ENCODE data around the gene TIMP4. TPM values are rescaled to one million over a fixed set of nuclear protein-coding genes. Genes with fewer than 3 reads are reported as not detected.

The TIMP4 gene
- total RNA-seq, 1 experiment from 2014 or later: 8.4 TPM

DNA sequence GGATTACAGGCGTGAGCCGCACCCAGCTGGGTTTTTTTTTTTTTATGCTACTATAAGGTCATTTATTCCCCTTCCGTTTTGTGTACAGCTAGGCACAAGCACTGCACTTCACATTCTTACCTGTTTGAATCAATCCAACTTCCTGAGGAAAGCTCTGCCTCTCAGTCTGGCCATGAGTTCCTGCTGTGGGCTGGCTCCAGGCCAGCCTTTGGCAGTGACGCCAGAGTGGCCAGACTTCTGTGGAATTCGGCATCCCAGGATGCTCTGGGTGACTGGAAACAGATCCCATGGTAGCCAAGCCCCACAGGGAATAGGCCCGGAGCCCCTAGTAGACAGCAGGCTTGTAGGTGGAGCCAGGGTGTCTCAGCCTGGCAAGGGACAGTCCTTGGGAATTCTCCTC is 21.5 kb upstream of the TIMP4 start:
- Histone ChIP-seq H3K14ac (ENCODE audit: insufficient read depth, low read length) (no peak overlapping the region; the same call in 1 of the 2 replicates), H3K9me3 (ENCODE audit: control insufficient read depth, low read depth, low read length) (no peaks in the 10 kb centered on the region), H2BK12ac (ENCODE audit: insufficient read length, low read depth, low read length) (no peak overlapping the region), H3K23me2 (ENCODE audit: insufficient read length, low read depth, low read length, poor library complexity, severe bottlenecking) (no peaks in the 10 kb centered on the region), H3T11ph (ENCODE audit: low read length) (no peak overlapping the region), H3K4ac (ENCODE audit: low read depth, low read length) (no peak overlapping the region), H4K5ac (ENCODE audit: insufficient read length, low read depth, low read length) (no peak overlapping the region), H4K20me1 (ENCODE audit: control insufficient read depth, insufficient read depth, insufficient read length) (no peaks in the 10 kb centered on the region), H3K27ac (ENCODE audit: insufficient read length, low read depth, low read length) (no peak overlapping the region), H2BK5ac (ENCODE audit: insufficient read length, low read length) (no peak overlapping the region), H4K8ac (replicated peaks; ENCODE audit: insufficient read length, low read depth, low read length) (no peak overlapping the region), H3K79me1 (ENCODE audit: insufficient read depth, low read depth, low read length, poor library complexity, severe bottlenecking) (no peaks in the 10 kb centered on the region), H2BK15ac (ENCODE audit: low read depth, low read length) (no peak overlapping the region), H4K91ac (ENCODE audit: insufficient read length, low read depth, low read length) (no peak overlapping the region), H3K4me1 (ENCODE audit: insufficient read depth, low read length) (no peaks in the 10 kb centered on the region), H3K18ac (ENCODE audit: insufficient read length, low read depth, low read length) (no peak overlapping the region), H2AFZ (ENCODE audit: low read length) (no peak overlapping the region), H3K56ac (ENCODE audit: insufficient read length, low read depth, low read length) (no peak overlapping the region), H2BK20ac (ENCODE audit: low read depth, low read length, poor library complexity, severe bottlenecking) (no peak overlapping the region), H3K9ac (ENCODE audit: extremely low read depth, insufficient read length, low read length) (no peak overlapping the region), H3K23ac (ENCODE audit: insufficient read length, low read depth, low read length) (no peak overlapping the region), H2BK120ac (ENCODE audit: low read depth, low read length, poor library complexity, severe bottlenecking) (no peak overlapping the region), H3K79me2 (ENCODE audit: insufficient read depth, low read length) (no peaks in the 10 kb centered on the region), H3K27me3 (ENCODE audit: insufficient read depth, low read length) (no peaks in the 10 kb centered on the region), H2AK5ac (ENCODE audit: insufficient read length, low read length) (no peak overlapping the region), H3K4me2 (ENCODE audit: insufficient read depth, insufficient read length, low read length) (no peak overlapping the region)
- no peaks in the 10 kb centered on the region for H3K9me3 Mint-ChIP-seq
- no CpG with 5 or more reads among the region's 6 CpGs for WGBS (ENCODE audit: extremely low coverage, insufficient read length, low lambda C conversion rate)
- no peaks in the 10 kb centered on the region for H3K27me3 Mint-ChIP-seq (ENCODE audit: low read depth)
- no peaks in the 10 kb centered on the region for H3K4me1 Mint-ChIP-seq
- DNase-seq: no peak
- H3K27ac Mint-ChIP-seq: no peak overlapping the region
- TF ChIP-seq, protein P1, sequence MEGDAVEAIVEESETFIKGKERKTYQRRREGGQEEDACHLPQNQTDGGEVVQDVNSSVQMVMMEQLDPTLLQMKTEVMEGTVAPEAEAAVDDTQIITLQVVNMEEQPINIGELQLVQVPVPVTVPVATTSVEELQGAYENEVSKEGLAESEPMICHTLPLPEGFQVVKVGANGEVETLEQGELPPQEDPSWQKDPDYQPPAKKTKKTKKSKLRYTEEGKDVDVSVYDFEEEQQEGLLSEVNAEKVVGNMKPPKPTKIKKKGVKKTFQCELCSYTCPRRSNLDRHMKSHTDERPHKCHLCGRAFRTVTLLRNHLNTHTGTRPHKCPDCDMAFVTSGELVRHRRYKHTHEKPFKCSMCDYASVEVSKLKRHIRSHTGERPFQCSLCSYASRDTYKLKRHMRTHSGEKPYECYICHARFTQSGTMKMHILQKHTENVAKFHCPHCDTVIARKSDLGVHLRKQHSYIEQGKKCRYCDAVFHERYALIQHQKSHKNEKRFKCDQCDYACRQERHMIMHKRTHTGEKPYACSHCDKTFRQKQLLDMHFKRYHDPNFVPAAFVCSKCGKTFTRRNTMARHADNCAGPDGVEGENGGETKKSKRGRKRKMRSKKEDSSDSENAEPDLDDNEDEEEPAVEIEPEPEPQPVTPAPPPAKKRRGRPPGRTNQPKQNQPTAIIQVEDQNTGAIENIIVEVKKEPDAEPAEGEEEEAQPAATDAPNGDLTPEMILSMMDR (conservative IDR thresholded peaks at IDR 0.05): no peak
- H3K36me3 Mint-ChIP-seq (ENCODE audit: insufficient read depth in 1 of 3, low read depth in 3 of 3): no peaks in the 10 kb centered on the region; a peak in 2 of 7 replicates
- H3K4me3 Mint-ChIP-seq: no peak overlapping the region
